IMR-90 (cell line): ENCODE data around the gene PPEF2. TPM values are rescaled to one million over a fixed set of nuclear protein-coding genes. Genes with fewer than 3 reads are reported as not detected.

Experiments
- ATAC-seq: fragments of 200-7000 bp; cut with Tn5 transposase; 2 replicates; pipeline ENCODE4 v1.9.1; 2020; ENCODE audit warnings: low read depth, mild to moderate bottlenecking, moderate library complexity
- BruUV-seq: library from RNA; stranded (reverse); fragments of 400-500 nt; replicated peaks from 2 replicates; lab custom pipeline; 2021; lab: Mats Ljungman, UMichigan
- CTCF ChIA-PET: fragments of 300-600 bp; formaldehyde crosslinking; extraction: SDS; loops from one replicate; lab custom pipeline; 2021; ENCODE audit warnings: antibody characterized with exemption; lab: Yijun Ruan, JAX
- POLR2A ChIA-PET: fragments of 300-600 bp; sonication (Branson Sonifier 250); formaldehyde crosslinking; loops from one replicate; lab custom pipeline; 2022; ENCODE audit warnings: antibody characterized with exemption; ENCODE audit not compliant: unreplicated experiment; lab: Charles Lee
- DNase-seq: peaks from one replicate; pipeline ENCODE4 v3.0.0; 2013
- H2AFZ ChIP-seq: replicated peaks from 2 replicates; pipeline ENCODE3; 2013; ENCODE audit warnings: low read length, mild to moderate bottlenecking; ENCODE audit not compliant: poor library complexity
- H2AK5ac ChIP-seq: 2 replicates; pipeline ENCODE4 v1.6.1; 2013; ENCODE audit warnings: low read depth, low read length, inconsistent platforms
- H2AK9ac ChIP-seq: replicated peaks from 2 replicates; pipeline ENCODE3; 2013; ENCODE audit warnings: mild to moderate bottlenecking, low read depth, low read length, moderate library complexity; ENCODE audit not compliant: poor library complexity
- H2BK120ac ChIP-seq: 2 replicates; pipeline ENCODE4 v1.6.1; 2013; ENCODE audit warnings: low read depth, low read length, inconsistent platforms
- H2BK15ac ChIP-seq: 3 replicates; pipeline ENCODE4 v1.6.1; 2013; ENCODE audit warnings: low read depth, low read length, inconsistent platforms
- H2BK20ac ChIP-seq: 2 replicates; pipeline ENCODE4 v1.6.1; 2013; ENCODE audit warnings: low read depth, mild to moderate bottlenecking, inconsistent platforms, low read length, moderate library complexity
- H2BK5ac ChIP-seq: 2 replicates; pipeline ENCODE4 v1.6.1; 2013; ENCODE audit warnings: mild to moderate bottlenecking, low read depth, low read length, inconsistent platforms; ENCODE audit not compliant: poor library complexity, severe bottlenecking
- H3K14ac ChIP-seq: replicated peaks from 2 replicates; pipeline ENCODE4 v1.6.1; 2013; ENCODE audit warnings: low read depth, low read length, inconsistent platforms
- H3K18ac ChIP-seq: 2 replicates; pipeline ENCODE4 v1.6.1; 2013; ENCODE audit warnings: low read depth, low read length, control low read depth
- H3K23ac ChIP-seq: 2 replicates; pipeline ENCODE4 v1.6.1; 2013; ENCODE audit warnings: low read depth, low read length, inconsistent platforms
- H3K27ac ChIP-seq: 2 replicates; pipeline ENCODE4 v1.5.1; 2013; ENCODE audit warnings: mild to moderate bottlenecking, control low read depth, low read length; ENCODE audit not compliant: insufficient read depth
- H3K27me3 ChIP-seq: 2 replicates; pipeline ENCODE4 v1.6.1; 2013; ENCODE audit warnings: low read length; ENCODE audit not compliant: control insufficient read depth, insufficient read depth
- H3K36me3 ChIP-seq: 2 replicates; pipeline ENCODE4 v1.6.1; 2013; ENCODE audit warnings: low read length, mixed read lengths; ENCODE audit not compliant: control insufficient read depth, insufficient read depth
- H3K4ac ChIP-seq: 2 replicates; pipeline ENCODE4 v1.6.1; 2013; ENCODE audit warnings: low read depth, low read length, inconsistent platforms
- H3K4me1 ChIP-seq: 2 replicates; pipeline ENCODE4 v1.6.1; 2013; ENCODE audit warnings: low read length, mixed read lengths; ENCODE audit not compliant: control insufficient read depth, insufficient read depth
- H3K4me2 ChIP-seq: 2 replicates; pipeline ENCODE4 v1.6.1; 2013; ENCODE audit warnings: low read depth, mild to moderate bottlenecking, control low read depth, low read length, moderate library complexity
- H3K4me3 ChIP-seq: 2 replicates; pipeline ENCODE4 v1.5.1; 2013; ENCODE audit warnings: low read depth, mild to moderate bottlenecking, control low read depth, low read length, moderate library complexity; ENCODE audit not compliant: insufficient read depth
- H3K56ac ChIP-seq: 2 replicates; pipeline ENCODE4 v1.6.1; 2013; ENCODE audit warnings: low read length, inconsistent platforms; ENCODE audit not compliant: insufficient read depth; ENCODE audit errors: extremely low read depth
- H3K79me1 ChIP-seq, 2 experiments: 2 replicates each; pipeline ENCODE4 v1.6.1; 2013; ENCODE audit warnings: low read length in 2 of 2, inconsistent platforms in 1 of 2, low read depth in 1 of 2
- H3K9ac ChIP-seq: 2 replicates; pipeline ENCODE4 v1.6.1; 2013; ENCODE audit warnings: low read depth, low read length, control low read depth
- H3K9me1 ChIP-seq: 2 replicates; pipeline ENCODE4 v1.6.1; 2013; ENCODE audit warnings: low read length, inconsistent platforms; ENCODE audit not compliant: insufficient read depth
- H3K9me3 ChIP-seq: 2 replicates; pipeline ENCODE4 v1.6.1; 2013; ENCODE audit warnings: low read length; ENCODE audit not compliant: control insufficient read depth, insufficient read depth
- H4K20me1 ChIP-seq: 2 replicates; pipeline ENCODE4 v1.6.1; 2013; ENCODE audit warnings: low read length, inconsistent platforms; ENCODE audit not compliant: insufficient read depth
- H4K5ac ChIP-seq: 2 replicates; pipeline ENCODE4 v1.6.1; 2013; ENCODE audit warnings: mild to moderate bottlenecking, low read depth, low read length, control low read depth
- H4K8ac ChIP-seq, 2 experiments: 2 replicates each; pipeline ENCODE4 v1.6.1; 2013; ENCODE audit warnings: low read depth in 2 of 2, low read length in 2 of 2, control low read depth in 1 of 2, inconsistent platforms in 1 of 2
- H4K91ac ChIP-seq: 2 replicates; pipeline ENCODE4 v1.6.1; 2013; ENCODE audit warnings: low read depth, low read length, inconsistent platforms; ENCODE audit not compliant: insufficient read depth
- CHD1 ChIP-seq: IDR thresholded peaks from 2 replicates; pipeline ENCODE4 v1.6.1; 2012; ENCODE audit warnings: low read depth, low read length, improper control_type of control experiment
- FOS ChIP-seq: fragments of 150-350 bp; IDR thresholded peaks from 2 replicates; pipeline ENCODE4 v1.6.1; 2016; ENCODE audit warnings: low read depth, low read length
- MAFK ChIP-seq: IDR thresholded peaks from 2 replicates; pipeline ENCODE4 v1.6.1; 2012; ENCODE audit warnings: low read depth, low read length, improper control_type of control experiment
- MXI1 ChIP-seq: IDR thresholded peaks from 2 replicates; pipeline ENCODE4 v1.6.1; 2012; ENCODE audit warnings: low read depth, mild to moderate bottlenecking, low read length, moderate library complexity, borderline replicate concordance
- RCOR1 ChIP-seq: IDR thresholded peaks from 2 replicates; pipeline ENCODE4 v1.6.1; 2012; ENCODE audit warnings: mild to moderate bottlenecking, low read length, improper control_type of control experiment; ENCODE audit not compliant: insufficient replicate concordance
- WGBS, 2 experiments: methylation state at CpG; one replicate each; pipeline versions ENCODE4 v1.1.5 to v1.1.7; 2013; ENCODE audit warnings: missing lambda C conversion rate in 2 of 2; ENCODE audit not compliant: insufficient read length in 1 of 2; ENCODE audit errors: extremely low coverage in 2 of 2; 5-methylcytosine and 5-hydroxymethylcytosine counted together
- dilution Hi-C: fragments of 300-500 bp; cut with HindIII; formaldehyde crosslinking; loops from one replicate; pipeline ENCODE4 v1.14.3; 2018; ENCODE audit warnings: low sequenced_read_pairs; ENCODE audit not compliant: unreplicated experiment
- in situ Hi-C: fragments of 300-500 bp; cut with MboI; formaldehyde crosslinking; loops from 3 replicates; pipeline ENCODE4 v1.14.3; 2019; ENCODE audit warnings: low sequenced_read_pairs, inconsistent platforms, mixed read lengths
- intact Hi-C: fragments of 100-400 bp; cut with micrococcal nuclease; formaldehyde crosslinking; loops from 2 replicates; pipeline ENCODE4 v1.10.0; 2022
- polyA plus RNA-seq, 3 experiments: library from polyadenylated mRNA; depleted of rRNA; stranded (reverse); fragments of >200 nt; gene quantifications; 2 replicates each; pipeline ENCODE4 v1.2.3, GENCODE V29; 2012; ENCODE audit warnings: low replicate concordance in 1 of 3
- total RNA-seq: library from RNA; depleted of rRNA; stranded (reverse); fragments of >200 nt; gene quantifications from 2 replicates; pipeline ENCODE4 v1.2.3, GENCODE V29; 2012

The PPEF2 gene
- total and polyA plus RNA-seq, 2 of the 4 experiments (the other 2 are of a cell fraction) = not detected

DNA sequence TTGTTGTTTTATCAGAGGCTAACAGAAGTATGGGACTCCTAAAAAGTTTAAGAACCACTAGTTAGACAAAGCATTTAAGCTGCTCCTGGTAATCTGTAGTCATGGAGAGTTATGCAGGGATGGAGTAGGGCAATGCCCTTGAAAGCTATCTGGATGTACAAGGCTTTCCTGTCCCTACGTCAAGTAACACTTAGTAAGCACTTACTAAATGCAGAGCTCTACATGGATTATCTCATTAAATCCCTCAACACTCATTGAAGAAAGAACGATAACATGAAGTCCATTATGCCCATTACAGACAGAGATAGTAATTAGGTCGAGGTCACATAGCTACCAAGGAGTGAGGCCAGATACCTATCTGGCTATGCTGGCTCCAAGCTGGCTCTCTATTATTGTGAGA, 33.2 kb downstream of the PPEF2 start:
- intact Hi-C loops = loop anchor here (10.0 kb wide), 1 partner anchor 1864 kb away; no protein-coding TSS in a partner anchor
- no TSS peak for BruUV-seq
- H4K20me1 ChIP-seq = no peaks in the 10 kb centered on the region

More for the DNA sequence above, 33.2 kb downstream of the PPEF2 start:
- H3K4me2 ChIP-seq = no peak overlapping the region
- DNase-seq (no peak), ATAC-seq (no peak)
- no peak overlapping the region for H4K91ac ChIP-seq
- ChIA-PET POLR2A (no interaction called here), CTCF (no interaction called here)
- no peak overlapping the region for H3K56ac ChIP-seq
- H2BK5ac ChIP-seq = no peak overlapping the region
- H3K27ac ChIP-seq = no peak overlapping the region
- H2BK15ac ChIP-seq = no peak overlapping the region
- H3K36me3 ChIP-seq = no peaks in the 10 kb centered on the region
- in situ Hi-C loops = no loop called here
- no peaks in the 10 kb centered on the region for H3K9me1 ChIP-seq
- TF ChIP-seq RCOR1 (no peak), MXI1 (no peak), MAFK (no peak), CHD1 (no peak), FOS (no peak)
- H3K9ac ChIP-seq = no peak overlapping the region
- no peak overlapping the region for H3K14ac ChIP-seq
- H4K5ac ChIP-seq = no peak overlapping the region
- no peak overlapping the region for H2AFZ ChIP-seq
- H3K23ac ChIP-seq = no peak overlapping the region
- H3K4me1 ChIP-seq = no peaks in the 10 kb centered on the region
- no peak overlapping the region for H3K4me3 ChIP-seq
- H2BK20ac ChIP-seq = no peak overlapping the region
- peaks cover 12% of the 10 kb centered on the region for H3K27me3 ChIP-seq
- H3K9me3 ChIP-seq = no peaks in the 10 kb centered on the region
- H3K18ac ChIP-seq = no peak overlapping the region
- H4K8ac ChIP-seq = no peak overlapping the region
- H2AK9ac ChIP-seq = no peak overlapping the region
- H2AK5ac ChIP-seq = no peak overlapping the region
- dilution Hi-C loops = no loop called here
- no peak overlapping the region for H3K4ac ChIP-seq
- WGBS, 2 experiments = no CpG with 5 or more reads among the region's 3 CpGs
- no peak overlapping the region for H2BK120ac ChIP-seq
- no peaks in the 10 kb centered on the region for H3K79me1 ChIP-seq
